ENCODE measurements around the gene ADAMTSL1.

Gene ADAMTSL1

DNA sequence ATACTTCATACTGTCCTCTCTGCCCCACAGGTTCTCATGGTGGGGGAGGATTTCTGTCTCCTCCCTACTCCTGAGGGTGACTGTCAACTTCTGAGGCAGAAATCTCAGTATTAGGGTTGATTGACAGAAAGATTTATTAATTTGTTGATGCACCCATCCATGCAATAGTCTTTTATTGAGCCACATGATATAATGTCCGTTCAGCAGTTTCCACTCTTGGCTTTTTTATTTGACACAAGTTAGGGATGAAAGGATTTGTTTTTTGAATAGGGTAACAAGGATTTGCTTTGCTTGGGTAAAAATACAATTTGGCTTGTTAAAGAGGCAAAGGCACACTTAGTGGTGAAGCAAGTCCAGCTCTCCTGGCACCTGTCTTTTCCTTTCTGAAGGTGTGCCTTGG, 125.0 kb downstream of the ADAMTSL1 start:
- DNase-seq, result no peak
- peaks cover 7% of the 10 kb centered on the region for H3K27me3 Mint-ChIP-seq (ENCODE audit: low read depth, poor library complexity)
- H3K27ac Mint-ChIP-seq, result no peak overlapping the region
- TF ChIP-seq CTCF (IDR thresholded peaks at IDR 0.05), result no peak
- H3K36me3 Mint-ChIP-seq (ENCODE audit: low read depth), result peaks cover 5% of the 10 kb centered on the region
- H3K4me1 Mint-ChIP-seq, result peaks cover 15% of the 10 kb centered on the region
- no peak overlapping the region for H3K4me3 Mint-ChIP-seq
- peaks cover 16% of the 10 kb centered on the region for H3K9me3 Mint-ChIP-seq

GRCh38 chr9:18601026-18601425, 127.1 kb downstream of the ADAMTSL1 start:
- no peak for DNase-seq
- Mint-ChIP-seq H3K27ac (no peak overlapping the region), H3K27me3 (ENCODE audit: low read depth, poor library complexity) (no peaks in the 10 kb centered on the region), H3K36me3 (ENCODE audit: low read depth) (no peaks in the 10 kb centered on the region), H3K4me3 (no peak overlapping the region), H3K4me1 (peaks cover 29% of the 10 kb centered on the region), H3K9me3 (peaks cover 4% of the 10 kb centered on the region)
- TF ChIP-seq CTCF (IDR thresholded peaks at IDR 0.05), result no peak

DNA sequence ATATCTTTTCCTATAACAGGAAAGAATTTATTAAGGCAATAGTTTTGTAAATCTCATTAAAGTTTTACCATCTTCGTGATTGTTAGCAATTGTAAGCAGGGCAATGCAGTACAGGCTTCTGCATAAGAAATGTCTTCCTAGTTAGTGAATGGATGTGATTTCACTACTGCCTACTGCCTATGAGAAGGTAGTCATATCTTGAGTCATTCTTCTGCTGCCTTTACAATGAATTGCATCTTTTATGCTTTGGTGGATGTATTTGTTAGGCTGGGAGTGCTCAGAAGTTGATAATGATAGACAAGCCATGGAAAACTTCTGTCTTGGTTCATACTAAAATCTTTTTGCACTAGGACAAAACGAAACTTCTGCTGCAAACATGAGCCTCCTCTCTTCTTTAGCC, 128.0 kb downstream of the ADAMTSL1 start:
- DNase-seq, result no peak
- Mint-ChIP-seq H3K36me3 (ENCODE audit: low read depth) (no peaks in the 10 kb centered on the region), H3K9me3 (peaks cover 4% of the 10 kb centered on the region), H3K4me3 (no peak overlapping the region), H3K27ac (no peak overlapping the region), H3K27me3 (ENCODE audit: low read depth, poor library complexity) (no peaks in the 10 kb centered on the region), H3K4me1 (peaks cover 39% of the 10 kb centered on the region)
- TF ChIP-seq CTCF (IDR thresholded peaks at IDR 0.05), result no peak

DNA sequence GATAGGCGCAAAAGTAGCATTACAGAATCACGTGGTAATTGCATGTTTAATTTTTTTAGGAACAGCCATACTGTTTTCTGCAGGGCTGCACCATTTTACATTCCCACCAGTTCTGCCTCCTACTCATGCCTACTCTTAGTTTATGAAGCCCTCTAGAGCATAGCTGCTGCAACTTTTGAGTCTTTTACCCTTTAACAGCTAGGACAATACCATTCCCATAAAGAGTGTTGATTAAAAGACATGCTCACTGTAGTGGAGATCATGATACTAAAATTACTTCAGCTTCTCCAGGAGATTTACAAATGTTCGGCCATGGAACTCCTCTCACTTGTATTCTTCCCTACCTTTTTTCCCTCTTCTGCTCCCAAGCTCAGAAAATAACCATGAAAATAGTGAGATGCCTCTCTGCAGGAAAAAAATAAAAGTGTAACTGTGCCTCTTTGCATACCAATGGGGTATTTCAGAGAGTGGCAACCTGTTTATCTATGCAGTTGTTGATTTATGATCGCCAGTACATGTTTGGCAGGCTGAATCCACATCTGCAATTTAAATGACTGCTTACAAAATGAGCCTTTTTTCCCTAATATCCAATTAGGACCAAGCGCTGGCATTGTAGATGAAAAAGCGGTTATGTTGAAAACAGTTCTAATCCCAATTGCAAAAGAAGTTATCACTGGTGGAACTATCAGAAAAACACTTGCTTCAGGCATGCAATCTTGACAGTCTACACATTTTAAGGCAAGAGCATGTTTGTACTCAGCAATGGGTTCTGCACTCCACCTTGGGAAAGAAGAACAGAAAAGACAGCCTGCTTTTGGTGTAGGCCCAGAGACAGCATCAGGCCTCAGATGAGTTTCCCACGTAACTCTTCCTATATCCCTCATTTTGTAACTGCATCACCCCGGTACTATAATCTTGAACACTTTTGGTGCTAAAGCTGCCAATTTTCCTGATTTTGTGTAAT, 131.1 kb downstream of the ADAMTSL1 start:
- Mint-ChIP-seq H3K9me3 (peaks cover 4% of the 10 kb centered on the region), H3K27me3 (ENCODE audit: low read depth, poor library complexity) (no peaks in the 10 kb centered on the region), H3K4me1 (peaks cover 26% of the 10 kb centered on the region), H3K4me3 (no peak overlapping the region), H3K36me3 (ENCODE audit: low read depth) (no peaks in the 10 kb centered on the region), H3K27ac (peak overlapping the region; percentile 56)
- no peak for TF ChIP-seq CTCF (IDR thresholded peaks at IDR 0.05)
- DNase-seq, result no peak

GRCh38 chr9:18605766-18606180, 131.8 kb downstream of the ADAMTSL1 start:
- Mint-ChIP-seq H3K4me3 (no peak overlapping the region), H3K9me3 (peaks cover 4% of the 10 kb centered on the region), H3K36me3 (ENCODE audit: low read depth) (no peaks in the 10 kb centered on the region), H3K4me1 (peaks cover 34% of the 10 kb centered on the region), H3K27me3 (ENCODE audit: low read depth, poor library complexity) (no peaks in the 10 kb centered on the region), H3K27ac (peak overlapping the region; percentile 56)
- DNase-seq, result no peak
- no peak for TF ChIP-seq CTCF (IDR thresholded peaks at IDR 0.05)

DNA sequence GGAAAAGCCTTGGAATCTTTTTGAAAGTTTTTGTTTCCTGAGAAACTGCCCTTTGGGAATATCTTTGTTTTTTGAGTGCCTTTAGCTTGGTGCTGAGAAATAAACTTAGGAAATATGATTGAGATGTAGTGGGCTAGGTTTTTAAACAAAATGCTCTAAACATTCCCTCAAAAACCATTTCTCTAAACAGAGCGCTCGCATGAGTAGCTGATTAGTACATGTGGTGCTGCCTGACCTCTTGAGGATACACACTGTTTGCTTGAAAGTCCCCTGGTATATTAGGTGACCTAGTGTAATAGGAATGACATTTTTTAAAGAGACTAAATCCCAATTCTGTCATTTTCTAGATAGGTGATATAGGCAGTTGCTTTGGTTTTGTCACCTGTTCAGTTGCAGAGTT, 132.3 kb downstream of the ADAMTSL1 start:
- Mint-ChIP-seq H3K27me3 (ENCODE audit: low read depth, poor library complexity) (no peaks in the 10 kb centered on the region), H3K27ac (no peak overlapping the region), H3K36me3 (ENCODE audit: low read depth) (no peaks in the 10 kb centered on the region), H3K9me3 (peaks cover 4% of the 10 kb centered on the region), H3K4me3 (no peak overlapping the region), H3K4me1 (peaks cover 39% of the 10 kb centered on the region)
- no peak for TF ChIP-seq CTCF (IDR thresholded peaks at IDR 0.05)
- DNase-seq, result no peak
